AG09309 (cell line): ENCODE results near the gene GRM6.

Source experiments
- DNase-seq: peaks from one replicate; pipeline ENCODE4 v3.0.0-alpha.2; 2010; ENCODE audit warnings: low read depth
- H3K4me3 ChIP-seq: 2 replicates; pipeline ENCODE4 v1.5.1; 2011; ENCODE audit warnings: mild to moderate bottlenecking, low read depth, low read length, moderate library complexity; ENCODE audit not compliant: control insufficient read depth
- TF ChIP-seq, protein P1 (sequence below): IDR thresholded peaks from 2 replicates; pipeline ENCODE4 v1.5.1; 2011; ENCODE audit warnings: mild to moderate bottlenecking, low read depth, low read length, inconsistent platforms; ENCODE audit not compliant: insufficient read depth, control insufficient read depth; ENCODE audit errors: missing control alignments

Gene GRM6

DNA sequence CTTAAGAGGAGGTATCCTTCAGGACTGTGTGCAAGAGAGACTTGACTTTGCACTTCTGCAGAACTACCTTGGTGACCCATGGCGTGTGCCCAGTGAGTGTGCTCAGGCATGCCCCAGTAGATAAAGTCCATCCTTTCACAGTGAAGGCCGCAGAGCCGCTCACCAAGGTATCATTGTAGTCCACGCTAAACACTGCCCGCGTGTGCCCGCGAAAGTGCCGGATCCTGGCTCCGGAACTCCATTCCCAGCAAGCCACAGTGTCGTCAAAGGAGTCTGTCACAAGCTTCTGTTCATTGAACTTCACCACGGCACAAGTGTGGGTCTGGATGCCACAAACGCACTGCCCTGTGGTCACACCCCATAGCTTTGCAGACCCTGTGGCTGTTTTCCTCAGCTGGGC is 3.3 kb upstream of the GRM6 start:
- DNase-seq, result no peak
- TF ChIP-seq, protein P1, sequence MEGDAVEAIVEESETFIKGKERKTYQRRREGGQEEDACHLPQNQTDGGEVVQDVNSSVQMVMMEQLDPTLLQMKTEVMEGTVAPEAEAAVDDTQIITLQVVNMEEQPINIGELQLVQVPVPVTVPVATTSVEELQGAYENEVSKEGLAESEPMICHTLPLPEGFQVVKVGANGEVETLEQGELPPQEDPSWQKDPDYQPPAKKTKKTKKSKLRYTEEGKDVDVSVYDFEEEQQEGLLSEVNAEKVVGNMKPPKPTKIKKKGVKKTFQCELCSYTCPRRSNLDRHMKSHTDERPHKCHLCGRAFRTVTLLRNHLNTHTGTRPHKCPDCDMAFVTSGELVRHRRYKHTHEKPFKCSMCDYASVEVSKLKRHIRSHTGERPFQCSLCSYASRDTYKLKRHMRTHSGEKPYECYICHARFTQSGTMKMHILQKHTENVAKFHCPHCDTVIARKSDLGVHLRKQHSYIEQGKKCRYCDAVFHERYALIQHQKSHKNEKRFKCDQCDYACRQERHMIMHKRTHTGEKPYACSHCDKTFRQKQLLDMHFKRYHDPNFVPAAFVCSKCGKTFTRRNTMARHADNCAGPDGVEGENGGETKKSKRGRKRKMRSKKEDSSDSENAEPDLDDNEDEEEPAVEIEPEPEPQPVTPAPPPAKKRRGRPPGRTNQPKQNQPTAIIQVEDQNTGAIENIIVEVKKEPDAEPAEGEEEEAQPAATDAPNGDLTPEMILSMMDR, result no peak
- no peak overlapping the region for H3K4me3 ChIP-seq

DNA sequence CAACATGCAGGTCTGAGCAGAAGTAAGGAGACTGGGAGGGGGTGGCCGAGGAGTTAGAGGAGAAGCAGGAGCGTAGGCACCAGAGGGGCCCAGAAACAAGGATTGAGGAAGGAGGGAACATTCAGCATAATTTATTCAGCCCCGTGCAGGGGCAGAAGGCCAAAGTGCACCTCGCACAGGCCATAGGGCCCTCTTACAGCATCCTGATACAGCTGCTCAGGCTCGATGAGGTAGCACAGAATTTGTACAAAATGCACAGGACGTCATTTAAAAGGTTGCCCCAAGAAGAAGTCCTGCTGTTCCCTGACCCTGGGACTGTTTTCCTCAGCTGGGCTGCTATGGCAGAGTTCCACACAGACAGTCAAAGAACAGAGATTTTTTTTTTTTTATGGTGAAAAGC is 2.1 kb upstream of the GRM6 start:
- no peak for DNase-seq
- TF ChIP-seq, protein P1, result no peak
- H3K4me3 ChIP-seq, result no peak overlapping the region

DNA sequence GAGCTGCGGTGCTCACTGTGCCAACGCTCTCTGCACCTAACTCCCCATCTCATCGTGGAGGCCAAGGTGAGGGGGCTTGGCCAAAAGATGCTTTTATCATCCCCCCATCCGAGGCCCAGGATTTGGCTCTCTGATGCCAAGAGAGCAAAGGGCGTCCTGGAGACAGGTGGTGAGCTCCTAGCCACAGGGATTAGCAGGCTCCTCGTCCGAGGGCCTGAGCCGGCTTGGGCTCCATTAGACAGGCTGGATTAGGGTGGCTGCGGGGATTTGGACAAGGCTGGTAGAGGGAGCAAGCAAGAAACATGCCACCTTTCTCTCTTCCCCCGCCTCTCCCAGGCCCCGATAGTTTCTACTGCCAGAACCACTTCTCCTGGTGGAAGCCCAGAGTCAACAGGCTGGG is 1.0 kb upstream of the GRM6 start:
- TF ChIP-seq, protein P1, result no peak
- H3K4me3 ChIP-seq, result no peak overlapping the region
- no peak for DNase-seq

DNA sequence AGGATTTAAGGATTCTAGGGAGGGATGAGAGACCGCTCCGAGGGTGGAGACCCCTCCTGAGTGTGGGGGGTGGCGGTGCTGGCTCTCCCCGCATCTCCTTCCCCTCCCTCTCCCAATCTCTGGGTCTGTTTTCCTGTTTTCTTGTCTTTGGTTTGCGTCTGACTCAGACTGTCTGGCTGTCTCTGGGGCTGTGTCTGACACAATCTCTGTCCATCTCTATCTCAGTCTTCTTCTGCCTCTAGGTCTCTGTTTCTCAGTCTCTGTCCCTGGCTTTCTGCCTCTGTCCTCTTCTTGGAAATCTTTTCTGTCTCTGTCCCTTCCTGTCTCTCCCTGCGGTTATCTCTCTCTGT is 196 bp upstream of the GRM6 start:
- no peak overlapping the region for H3K4me3 ChIP-seq
- DNase-seq, result no peak
- TF ChIP-seq, protein P1, result no peak

DNA sequence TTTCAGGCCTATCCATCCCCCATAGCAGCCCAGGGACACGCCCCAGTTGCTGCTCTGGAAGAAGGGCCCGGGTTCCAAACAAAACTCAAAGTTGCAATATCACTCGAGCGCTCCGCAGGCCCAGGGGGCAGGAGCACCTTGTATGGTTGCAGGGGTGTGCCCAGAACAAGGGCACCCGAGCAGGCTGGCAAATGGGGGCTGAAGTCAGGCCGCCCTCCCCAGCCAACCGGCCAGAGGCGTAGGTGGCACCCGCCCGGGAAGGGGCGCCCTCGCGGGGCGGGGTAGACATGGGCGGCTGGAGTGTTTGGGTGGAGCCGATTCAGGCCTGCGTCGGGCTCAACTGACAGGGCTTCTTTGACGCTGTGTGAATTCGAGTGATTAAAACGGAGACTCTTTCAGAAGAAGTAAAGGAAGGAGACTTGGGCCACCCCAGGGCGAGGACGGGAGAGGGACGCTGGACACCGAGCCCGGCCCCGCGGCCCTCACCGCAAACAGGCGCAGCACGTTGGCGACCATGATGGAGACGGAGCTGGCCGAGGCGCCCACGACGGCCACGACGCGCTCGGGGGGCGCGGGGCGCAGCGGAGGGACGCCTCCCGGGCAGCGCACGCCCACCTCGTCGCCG is 1.1 kb downstream of the GRM6 start:
- H3K4me3 ChIP-seq, result no peak overlapping the region
- TF ChIP-seq, protein P1, result no peak
- no peak for DNase-seq

DNA sequence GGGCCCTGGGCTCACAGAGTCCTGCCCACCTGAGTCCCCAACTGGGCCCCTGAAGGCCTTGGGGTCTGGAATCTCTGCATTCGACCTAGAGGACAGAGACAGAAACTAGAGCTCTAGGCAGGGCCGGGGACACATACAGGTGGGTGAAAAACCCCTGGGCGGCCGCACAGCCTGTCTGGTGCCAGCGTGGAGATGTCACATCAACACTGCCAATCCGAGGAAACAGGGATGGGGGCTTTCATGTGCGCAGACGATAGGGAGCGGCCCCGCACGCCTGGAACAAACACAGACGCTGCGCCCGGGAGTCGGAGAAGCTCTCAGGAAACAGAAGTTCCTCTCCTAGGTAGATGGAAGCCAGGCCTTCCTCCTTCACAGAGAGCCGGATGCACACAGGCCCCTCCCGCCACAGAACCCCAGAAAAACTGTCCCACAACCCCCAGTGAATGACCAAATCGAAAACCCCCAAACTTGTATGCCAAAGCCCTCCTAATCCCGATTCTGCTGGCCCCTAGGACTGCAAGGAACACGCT is 1.8 kb downstream of the GRM6 start:
- H3K4me3 ChIP-seq, result no peak overlapping the region
- TF ChIP-seq, protein P1, result no peak
- DNase-seq, result no peak

DNA sequence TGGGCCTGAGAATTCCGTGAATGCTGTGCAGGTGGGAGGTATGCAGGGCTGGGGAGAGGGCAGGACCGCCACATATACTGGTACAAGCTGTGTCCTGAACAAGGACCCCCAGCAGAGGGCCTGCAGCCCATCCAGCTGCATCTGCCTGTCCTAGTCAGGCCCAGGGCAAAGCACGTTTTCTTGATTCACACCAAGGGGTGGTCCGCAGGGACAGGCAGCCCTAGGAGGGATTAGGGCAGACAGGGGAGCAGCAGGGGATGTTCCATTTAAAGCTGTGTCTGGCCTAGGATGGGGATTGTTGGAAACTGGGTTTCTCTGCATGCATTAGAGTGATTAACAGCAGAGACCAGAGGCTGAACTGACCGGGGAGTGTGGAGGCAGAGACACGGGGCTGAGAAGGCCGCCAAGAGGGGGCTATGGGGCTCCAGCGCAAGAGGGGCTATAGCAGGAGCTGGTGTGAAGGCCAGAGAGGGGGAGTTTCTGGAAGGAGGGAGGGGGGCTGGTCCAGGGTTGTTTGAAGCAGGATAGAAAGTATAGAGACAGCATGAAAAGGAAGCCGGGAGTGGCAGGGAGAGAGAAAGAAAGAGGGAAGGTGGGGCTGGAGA is 2.7 kb downstream of the GRM6 start:
- TF ChIP-seq, protein P1, result no peak
- no peak for DNase-seq
- no peak overlapping the region for H3K4me3 ChIP-seq
